SK-N-SH treated with all-trans-retinoic acid at 6 μM for 48 hours (cell line): Measurements from ENCODE around the gene DVL1.

Source experiments
- ATAC-seq: fragments of 200-7000 bp; cut with Tn5 transposase; 3 replicates; pipeline ENCODE4 v1.9.1; 2020; ENCODE audit warnings: mild to moderate bottlenecking, moderate library complexity
- ARNTL ChIP-seq: fragments of 450-650 bp; formaldehyde crosslinking; IDR thresholded peaks from 2 replicates; pipeline ENCODE4 v1.5.0; 2020; ENCODE audit warnings: low read depth, mild to moderate bottlenecking, moderate library complexity, borderline replicate concordance
- BACH2 ChIP-seq: fragments of 250-450 bp; sonication (Bioruptor Pico); IDR thresholded peaks from 2 replicates; pipeline ENCODE4 v1.9.0; 2021; ENCODE audit warnings: mild to moderate bottlenecking, borderline replicate concordance
- CSDC2 ChIP-seq: fragments of 250-450 bp; sonication (Bioruptor Pico); IDR thresholded peaks from 2 replicates; pipeline ENCODE4 v1.5.0; 2020; ENCODE audit warnings: mild to moderate bottlenecking, moderate library complexity
- GLIS3 ChIP-seq: fragments of 250-450 bp; sonication (Bioruptor Pico); IDR thresholded peaks from 2 replicates; pipeline ENCODE4 v1.5.0; 2020; ENCODE audit warnings: mild to moderate bottlenecking, moderate library complexity
- ISL1 ChIP-seq: fragments of 250-450 bp; sonication (Bioruptor Pico); IDR thresholded peaks from 2 replicates; pipeline ENCODE4 v2.1.2; 2022; ENCODE audit warnings: mild to moderate bottlenecking, moderate library complexity
- OSR1 ChIP-seq: fragments of 250-450 bp; sonication (Bioruptor Pico); IDR thresholded peaks from 2 replicates; pipeline ENCODE4 v1.8.0; 2022; ENCODE audit warnings: moderate library complexity, mild to moderate bottlenecking, inconsistent platforms
- PATZ1 ChIP-seq: fragments of 250-450 bp; sonication (Bioruptor Pico); IDR thresholded peaks from 2 replicates; pipeline ENCODE4 v1.8.0; 2020; ENCODE audit warnings: mild to moderate bottlenecking, moderate library complexity, borderline replicate concordance
- PPARA ChIP-seq: fragments of 250-450 bp; sonication (Bioruptor Pico); IDR thresholded peaks from 2 replicates; pipeline ENCODE4 v1.5.0; 2020; ENCODE audit warnings: mild to moderate bottlenecking, borderline replicate concordance
- RARB ChIP-seq: fragments of 250-450 bp; sonication (Bioruptor Pico); IDR thresholded peaks from 2 replicates; pipeline ENCODE4 v1.8.0; 2021; ENCODE audit warnings: mild to moderate bottlenecking, moderate library complexity
- SNAI2 ChIP-seq: fragments of 250-450 bp; sonication (Bioruptor Pico); IDR thresholded peaks from 2 replicates; pipeline ENCODE4 v1.5.0; 2020; ENCODE audit warnings: mild to moderate bottlenecking, moderate library complexity
- TCF4 ChIP-seq: fragments of 250-450 bp; sonication (Bioruptor Pico); IDR thresholded peaks from 2 replicates; pipeline ENCODE4 v1.8.0; 2021; ENCODE audit warnings: mild to moderate bottlenecking, moderate library complexity, borderline replicate concordance
- TOX ChIP-seq: fragments of 250-450 bp; sonication (Bioruptor Pico); IDR thresholded peaks from 2 replicates; pipeline ENCODE4 v1.8.0; 2021; ENCODE audit warnings: mild to moderate bottlenecking, moderate library complexity, borderline replicate concordance
- ZC3H10 ChIP-seq: fragments of 250-450 bp; sonication (Bioruptor Pico); IDR thresholded peaks from 2 replicates; pipeline ENCODE4 v1.5.1; 2021; ENCODE audit warnings: mild to moderate bottlenecking, moderate library complexity
- ZFP3 ChIP-seq: fragments of 250-450 bp; sonication (Bioruptor Pico); IDR thresholded peaks from 2 replicates; pipeline ENCODE4 v1.5.0; 2020; ENCODE audit warnings: mild to moderate bottlenecking, moderate library complexity
- ZFP30 ChIP-seq: fragments of 450-650 bp; formaldehyde crosslinking; IDR thresholded peaks from 2 replicates; pipeline ENCODE4 v1.5.0; 2022; ENCODE audit warnings: mild to moderate bottlenecking, moderate library complexity
- ZNF565 ChIP-seq: fragments of 450-650 bp; formaldehyde crosslinking; conservative IDR thresholded peaks from 2 replicates; pipeline ENCODE4 v1.5.0; 2020; ENCODE audit warnings: low read depth, mild to moderate bottlenecking, moderate library complexity
- ZNF70 ChIP-seq: fragments of 450-650 bp; formaldehyde crosslinking; IDR thresholded peaks from 2 replicates; pipeline ENCODE4 v1.5.0; 2020; ENCODE audit warnings: mild to moderate bottlenecking, moderate library complexity
- ZNF8 ChIP-seq: fragments of 450-650 bp; formaldehyde crosslinking; IDR thresholded peaks from 2 replicates; pipeline ENCODE4 v1.5.0; 2020; ENCODE audit warnings: mild to moderate bottlenecking, moderate library complexity
- TF ChIP-seq, protein P1 (sequence below): fragments of 250-450 bp; sonication (Bioruptor Pico); IDR thresholded peaks from 2 replicates; pipeline ENCODE4 v1.8.0; 2021; ENCODE audit warnings: low read depth, mild to moderate bottlenecking, moderate library complexity, borderline replicate concordance
- TF ChIP-seq, protein P2 (sequence below): fragments of 250-450 bp; sonication (Bioruptor Pico); IDR thresholded peaks from 2 replicates; pipeline ENCODE4 v1.5.1; 2021; ENCODE audit warnings: mild to moderate bottlenecking, moderate library complexity
- TF ChIP-seq, protein P3 (sequence below): fragments of 250-450 bp; sonication (Bioruptor Pico); IDR thresholded peaks from 2 replicates; pipeline ENCODE4 v1.5.0; 2020; ENCODE audit warnings: mild to moderate bottlenecking, moderate library complexity
- TF ChIP-seq, protein P4 (sequence below): fragments of 250-450 bp; sonication (Bioruptor Pico); IDR thresholded peaks from 2 replicates; pipeline ENCODE4 v1.5.1; 2020; ENCODE audit warnings: low read depth, mild to moderate bottlenecking, moderate library complexity

Gene DVL1

DNA sequence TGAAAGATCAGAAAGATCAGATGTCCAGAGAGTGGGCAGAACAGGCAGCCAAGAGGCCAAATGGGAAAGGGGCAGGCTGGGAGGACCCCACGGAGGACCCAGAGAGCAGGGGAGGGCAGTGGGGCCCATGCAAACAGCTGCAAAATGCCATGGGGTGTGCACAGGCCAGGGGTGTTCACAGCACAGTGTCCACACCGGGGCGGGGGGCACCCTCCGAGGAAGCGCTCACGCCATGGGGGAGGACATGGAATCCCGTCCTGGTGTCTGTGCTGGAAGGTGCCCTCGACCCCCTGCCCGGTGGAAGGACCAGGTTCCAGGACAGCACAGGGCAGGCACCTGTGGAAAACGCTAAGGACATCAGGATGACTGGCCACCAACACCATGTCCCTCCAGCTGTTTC lies 26.3 kb downstream of the DVL1 start:
- no peak for ATAC-seq
- TF ChIP-seq PATZ1 (CRISPR knock-in tag) (no peak), ZC3H10 (CRISPR knock-in tag) (no peak), GLIS3 (no peak), PPARA (CRISPR knock-in tag) (no peak), OSR1 (CRISPR knock-in tag) (no peak), TOX (CRISPR knock-in tag) (no peak), SNAI2 (no peak), ISL1 (CRISPR knock-in tag) (no peak), TCF4 (CRISPR knock-in tag) (no peak), ZNF70 (no peak), RARB (CRISPR knock-in tag) (no peak), ZFP30 (CRISPR knock-in tag) (no peak), ARNTL (no peak), ZNF8 (no peak), CSDC2 (CRISPR knock-in tag) (no peak)
- TF ChIP-seq, protein P1, sequence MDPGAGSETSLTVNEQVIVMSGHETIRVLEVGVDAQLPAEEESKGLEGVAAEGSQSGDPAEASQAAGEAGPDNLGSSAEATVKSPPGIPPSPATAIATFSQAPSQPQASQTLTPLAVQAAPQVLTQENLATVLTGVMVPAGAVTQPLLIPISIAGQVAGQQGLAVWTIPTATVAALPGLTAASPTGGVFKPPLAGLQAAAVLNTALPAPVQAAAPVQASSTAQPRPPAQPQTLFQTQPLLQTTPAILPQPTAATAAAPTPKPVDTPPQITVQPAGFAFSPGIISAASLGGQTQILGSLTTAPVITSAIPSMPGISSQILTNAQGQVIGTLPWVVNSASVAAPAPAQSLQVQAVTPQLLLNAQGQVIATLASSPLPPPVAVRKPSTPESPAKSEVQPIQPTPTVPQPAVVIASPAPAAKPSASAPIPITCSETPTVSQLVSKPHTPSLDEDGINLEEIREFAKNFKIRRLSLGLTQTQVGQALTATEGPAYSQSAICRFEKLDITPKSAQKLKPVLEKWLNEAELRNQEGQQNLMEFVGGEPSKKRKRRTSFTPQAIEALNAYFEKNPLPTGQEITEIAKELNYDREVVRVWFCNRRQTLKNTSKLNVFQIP: no peak
- TF ChIP-seq, protein P2, sequence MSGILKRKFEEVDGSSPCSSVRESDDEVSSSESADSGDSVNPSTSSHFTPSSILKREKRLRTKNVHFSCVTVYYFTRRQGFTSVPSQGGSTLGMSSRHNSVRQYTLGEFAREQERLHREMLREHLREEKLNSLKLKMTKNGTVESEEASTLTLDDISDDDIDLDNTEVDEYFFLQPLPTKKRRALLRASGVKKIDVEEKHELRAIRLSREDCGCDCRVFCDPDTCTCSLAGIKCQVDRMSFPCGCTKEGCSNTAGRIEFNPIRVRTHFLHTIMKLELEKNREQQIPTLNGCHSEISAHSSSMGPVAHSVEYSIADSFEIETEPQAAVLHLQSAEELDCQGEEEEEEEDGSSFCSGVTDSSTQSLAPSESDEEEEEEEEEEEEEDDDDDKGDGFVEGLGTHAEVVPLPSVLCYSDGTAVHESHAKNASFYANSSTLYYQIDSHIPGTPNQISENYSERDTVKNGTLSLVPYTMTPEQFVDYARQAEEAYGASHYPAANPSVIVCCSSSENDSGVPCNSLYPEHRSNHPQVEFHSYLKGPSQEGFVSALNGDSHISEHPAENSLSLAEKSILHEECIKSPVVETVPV (CRISPR knock-in tag): no peak
- TF ChIP-seq, protein P3, sequence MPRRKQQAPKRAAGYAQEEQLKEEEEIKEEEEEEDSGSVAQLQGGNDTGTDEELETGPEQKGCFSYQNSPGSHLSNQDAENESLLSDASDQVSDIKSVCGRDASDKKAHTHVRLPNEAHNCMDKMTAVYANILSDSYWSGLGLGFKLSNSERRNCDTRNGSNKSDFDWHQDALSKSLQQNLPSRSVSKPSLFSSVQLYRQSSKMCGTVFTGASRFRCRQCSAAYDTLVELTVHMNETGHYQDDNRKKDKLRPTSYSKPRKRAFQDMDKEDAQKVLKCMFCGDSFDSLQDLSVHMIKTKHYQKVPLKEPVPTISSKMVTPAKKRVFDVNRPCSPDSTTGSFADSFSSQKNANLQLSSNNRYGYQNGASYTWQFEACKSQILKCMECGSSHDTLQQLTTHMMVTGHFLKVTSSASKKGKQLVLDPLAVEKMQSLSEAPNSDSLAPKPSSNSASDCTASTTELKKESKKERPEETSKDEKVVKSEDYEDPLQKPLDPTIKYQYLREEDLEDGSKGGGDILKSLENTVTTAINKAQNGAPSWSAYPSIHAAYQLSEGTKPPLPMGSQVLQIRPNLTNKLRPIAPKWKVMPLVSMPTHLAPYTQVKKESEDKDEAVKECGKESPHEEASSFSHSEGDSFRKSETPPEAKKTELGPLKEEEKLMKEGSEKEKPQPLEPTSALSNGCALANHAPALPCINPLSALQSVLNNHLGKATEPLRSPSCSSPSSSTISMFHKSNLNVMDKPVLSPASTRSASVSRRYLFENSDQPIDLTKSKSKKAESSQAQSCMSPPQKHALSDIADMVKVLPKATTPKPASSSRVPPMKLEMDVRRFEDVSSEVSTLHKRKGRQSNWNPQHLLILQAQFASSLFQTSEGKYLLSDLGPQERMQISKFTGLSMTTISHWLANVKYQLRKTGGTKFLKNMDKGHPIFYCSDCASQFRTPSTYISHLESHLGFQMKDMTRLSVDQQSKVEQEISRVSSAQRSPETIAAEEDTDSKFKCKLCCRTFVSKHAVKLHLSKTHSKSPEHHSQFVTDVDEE (CRISPR knock-in tag): no peak

DNA sequence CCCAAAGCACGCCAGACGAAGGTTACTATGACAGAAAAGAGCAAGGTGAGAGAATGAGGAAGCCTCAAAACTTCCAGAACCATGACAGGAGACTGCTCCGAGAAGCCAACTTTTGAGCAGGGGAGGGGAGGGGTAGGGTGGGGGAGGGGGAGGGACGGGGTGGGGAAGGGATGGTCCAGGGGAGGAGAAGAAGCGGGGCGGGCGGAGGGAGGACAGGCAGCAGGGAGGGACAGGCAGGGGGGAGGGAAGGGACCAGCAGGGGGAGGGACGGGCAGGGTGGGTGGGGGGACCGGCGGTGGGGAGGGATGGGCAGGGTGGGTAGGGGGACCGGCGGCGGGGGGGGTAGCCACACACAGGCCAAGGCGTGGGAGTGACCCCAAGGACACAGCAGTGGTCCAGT lies 26.8 kb downstream of the DVL1 start:
- no peak for TF ChIP-seq ZFP30 (CRISPR knock-in tag)
- TF ChIP-seq, protein P2 (CRISPR knock-in tag): no peak
- no peak for TF ChIP-seq ZNF8
- TF ChIP-seq, protein P4, sequence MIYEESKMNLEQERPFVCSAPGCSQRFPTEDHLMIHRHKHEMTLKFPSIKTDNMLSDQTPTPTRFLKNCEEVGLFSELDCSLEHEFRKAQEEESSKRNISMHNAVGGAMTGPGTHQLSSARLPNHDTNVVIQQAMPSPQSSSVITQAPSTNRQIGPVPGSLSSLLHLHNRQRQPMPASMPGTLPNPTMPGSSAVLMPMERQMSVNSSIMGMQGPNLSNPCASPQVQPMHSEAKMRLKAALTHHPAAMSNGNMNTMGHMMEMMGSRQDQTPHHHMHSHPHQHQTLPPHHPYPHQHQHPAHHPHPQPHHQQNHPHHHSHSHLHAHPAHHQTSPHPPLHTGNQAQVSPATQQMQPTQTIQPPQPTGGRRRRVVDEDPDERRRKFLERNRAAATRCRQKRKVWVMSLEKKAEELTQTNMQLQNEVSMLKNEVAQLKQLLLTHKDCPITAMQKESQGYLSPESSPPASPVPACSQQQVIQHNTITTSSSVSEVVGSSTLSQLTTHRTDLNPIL (CRISPR knock-in tag): no peak
- no peak for TF ChIP-seq RARB (CRISPR knock-in tag)
- no peak for TF ChIP-seq ZFP3 (CRISPR knock-in tag)
- no peak for TF ChIP-seq OSR1 (CRISPR knock-in tag)
- no peak for TF ChIP-seq PPARA (CRISPR knock-in tag)
- no peak for TF ChIP-seq GLIS3
- TF ChIP-seq ZNF565 (CRISPR knock-in tag): no peak
- TF ChIP-seq TOX (CRISPR knock-in tag): no peak
- no peak for TF ChIP-seq BACH2
- TF ChIP-seq ZC3H10 (CRISPR knock-in tag): no peak
- TF ChIP-seq ISL1 (CRISPR knock-in tag): no peak
- TF ChIP-seq CSDC2 (CRISPR knock-in tag): no peak
- TF ChIP-seq, protein P1: no peak
- no peak for TF ChIP-seq TCF4 (CRISPR knock-in tag)
- ATAC-seq: no peak
